ENCODE results near the gene ZNHIT2.

ZNHIT2 gene

GRCh38 chr11:65100674-65101350 is 16.7 kb downstream of the ZNHIT2 start:
- DNase-seq: no peak

GRCh38 chr11:65096926-65097325 is 20.6 kb downstream of the ZNHIT2 start:
- no peak for DNase-seq

GRCh38 chr11:65095974-65096806 is 21.3 kb downstream of the ZNHIT2 start, which contains the start of gene VPS51:
Gene VPS51, plus strand, starts transcription at chr11:65096214. Its CDS starts 37 bp downstream, at chr11:65096251.
- DNase-seq: peak; percentile 79

GRCh38 chr11:65095427-65095826 is 22.1 kb downstream of the ZNHIT2 start:
- DNase-seq: no peak

- DNase-seq: no peak
Observed at GRCh38 chr11:65090628-65091027, 26.9 kb downstream of the ZNHIT2 start.

- no peak for DNase-seq
Observed at GRCh38 chr11:65089621-65090020, 27.9 kb downstream of the ZNHIT2 start.

DNA sequence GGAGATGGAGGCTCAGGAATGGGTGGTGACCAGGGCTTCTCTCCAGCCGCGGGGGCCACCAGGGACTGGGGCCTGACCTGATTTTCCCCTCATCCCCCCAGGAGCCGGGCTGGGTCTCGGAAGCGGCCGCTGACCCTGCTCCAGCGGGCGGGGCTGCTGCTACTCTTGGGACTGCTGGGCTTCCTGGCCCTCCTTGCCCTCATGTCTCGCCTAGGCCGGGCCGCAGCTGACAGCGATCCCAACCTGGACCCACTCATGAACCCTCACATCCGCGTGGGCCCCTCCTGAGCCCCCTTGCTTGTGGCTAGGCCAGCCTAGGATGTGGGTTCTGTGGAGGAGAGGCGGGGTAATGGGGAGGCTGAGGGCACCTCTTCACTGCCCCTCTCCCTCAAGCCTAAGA is 29.7 kb downstream of the ZNHIT2 start:
- DNase-seq: no peak

DNA sequence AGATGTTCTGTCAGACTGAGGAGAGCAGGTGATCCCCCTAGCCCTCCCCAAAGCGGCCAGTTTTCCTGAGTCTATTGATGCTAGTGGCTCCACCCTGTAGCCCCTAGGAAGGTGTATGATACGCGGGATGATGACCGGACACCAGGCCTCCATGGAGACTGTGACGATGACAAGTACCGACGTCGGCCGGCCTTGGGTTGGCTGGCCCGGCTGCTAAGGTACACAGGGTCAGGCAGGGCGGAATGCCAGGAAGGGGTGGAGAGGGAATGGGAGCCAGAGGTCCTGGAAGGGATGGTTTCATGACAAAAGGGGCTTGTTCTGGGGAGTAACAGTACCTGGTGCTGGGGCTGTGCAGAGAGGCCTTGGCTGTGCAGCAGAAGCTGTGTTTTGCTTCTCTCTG is 30.3 kb downstream of the ZNHIT2 start:
- no peak for DNase-seq

GRCh38 chr11:65086809-65087208 is 30.7 kb downstream of the ZNHIT2 start:
- DNase-seq: no peak

GRCh38 chr11:65085446-65085845 is 32.1 kb downstream of the ZNHIT2 start:
- no peak for DNase-seq

GRCh38 chr11:65084598-65085375 is 32.7 kb downstream of the ZNHIT2 start:
- no peak for DNase-seq

- DNase-seq: peak; percentile 84
Observed at GRCh38 chr11:65083834-65084597, 33.5 kb downstream of the ZNHIT2 start, which contains the start of the genes CDCA5 and ZFPL1. Gene CDCA5, minus strand, starts transcription at chr11:65084040. Its CDS starts 62 bp downstream, at chr11:65083978. Gene ZFPL1, plus strand, starts transcription at chr11:65084222. Its CDS starts 477 bp downstream, at chr11:65084699.

DNA sequence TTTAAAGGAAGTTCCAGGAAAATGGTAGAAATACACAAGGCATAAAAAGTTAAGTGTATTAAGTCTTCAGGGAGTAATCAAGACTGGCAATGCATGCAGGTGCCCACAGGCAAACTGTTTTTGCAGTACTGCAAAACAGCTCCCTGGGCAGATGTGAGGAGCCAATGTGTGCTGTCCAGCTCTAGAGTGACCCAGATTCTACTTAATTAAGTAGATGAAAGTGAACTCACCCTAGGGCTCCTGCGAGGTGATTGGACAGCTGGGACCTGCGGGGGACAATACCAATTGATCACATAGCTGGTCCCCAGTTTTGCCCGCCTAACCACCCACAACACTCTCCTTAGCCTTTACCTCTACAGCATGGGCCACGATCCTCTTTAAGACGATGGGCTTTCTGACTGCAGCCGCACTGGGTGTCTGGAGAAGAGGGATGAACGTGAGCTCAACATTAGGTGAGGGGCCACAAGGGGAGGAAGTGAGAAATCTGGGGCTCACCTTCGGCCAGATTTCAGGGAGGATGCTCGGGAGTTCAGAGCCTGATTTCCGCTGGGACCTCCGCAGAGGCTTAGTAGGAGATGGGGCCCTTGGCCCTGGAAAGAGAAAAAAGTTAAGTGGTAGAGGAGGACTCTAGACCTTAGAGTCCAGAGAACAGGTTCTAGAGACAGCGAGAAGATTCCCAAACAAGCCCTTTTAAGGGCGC is 34.2 kb downstream of the ZNHIT2 start:
- no peak for DNase-seq

DNA sequence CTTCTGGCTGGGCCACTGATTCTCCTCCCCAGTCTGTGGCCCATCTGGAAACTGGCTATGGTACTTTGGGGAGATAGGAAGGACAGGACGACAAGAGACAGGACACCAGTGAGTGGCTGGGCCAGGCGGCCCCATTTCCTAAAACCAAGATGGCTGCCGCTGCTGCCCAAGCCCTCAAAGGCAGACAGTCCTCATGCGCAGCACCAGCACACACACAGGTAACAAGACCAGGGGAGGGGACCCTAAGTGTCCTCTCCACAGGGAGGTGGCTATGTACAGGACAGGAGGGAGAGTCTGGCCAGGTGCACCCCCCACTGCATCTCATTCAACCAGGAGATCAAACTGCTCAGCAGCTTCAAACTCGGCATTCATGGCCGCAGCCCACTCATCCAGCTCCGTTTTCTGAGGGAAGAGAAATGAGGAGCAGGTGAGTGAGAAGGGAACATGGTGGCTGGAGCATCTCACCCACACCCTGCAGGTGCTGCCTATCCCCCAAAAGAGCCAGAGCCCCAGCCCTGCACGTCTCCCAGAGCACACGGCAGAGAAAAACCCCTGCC is 38.6 kb downstream of the ZNHIT2 start:
- DNase-seq: no peak

- DNase-seq: peak; percentile 34
Observed at GRCh38 chr11:65078151-65078550, 39.4 kb downstream of the ZNHIT2 start.

GRCh38 chr11:65077451-65077850 is 40.0 kb downstream of the ZNHIT2 start:
- peak; percentile 7 for DNase-seq

DNA sequence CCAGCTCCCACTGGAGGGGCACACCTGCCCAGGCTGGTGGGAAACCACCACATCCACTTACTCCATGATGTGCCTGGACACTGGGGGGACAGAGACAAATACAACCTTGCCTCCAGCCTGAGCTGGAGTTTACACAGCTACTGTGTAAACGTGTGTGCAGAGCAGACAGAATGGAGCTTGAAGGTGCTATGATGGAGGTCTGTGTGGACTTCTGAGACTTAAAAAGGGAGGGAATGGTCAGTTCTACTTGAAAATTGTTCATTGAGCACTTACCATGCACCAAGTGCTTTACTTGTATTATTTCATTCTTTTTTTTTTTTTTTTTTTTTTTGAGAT is 44.9 kb downstream of the ZNHIT2 start:
- DNase-seq: no peak

DNA sequence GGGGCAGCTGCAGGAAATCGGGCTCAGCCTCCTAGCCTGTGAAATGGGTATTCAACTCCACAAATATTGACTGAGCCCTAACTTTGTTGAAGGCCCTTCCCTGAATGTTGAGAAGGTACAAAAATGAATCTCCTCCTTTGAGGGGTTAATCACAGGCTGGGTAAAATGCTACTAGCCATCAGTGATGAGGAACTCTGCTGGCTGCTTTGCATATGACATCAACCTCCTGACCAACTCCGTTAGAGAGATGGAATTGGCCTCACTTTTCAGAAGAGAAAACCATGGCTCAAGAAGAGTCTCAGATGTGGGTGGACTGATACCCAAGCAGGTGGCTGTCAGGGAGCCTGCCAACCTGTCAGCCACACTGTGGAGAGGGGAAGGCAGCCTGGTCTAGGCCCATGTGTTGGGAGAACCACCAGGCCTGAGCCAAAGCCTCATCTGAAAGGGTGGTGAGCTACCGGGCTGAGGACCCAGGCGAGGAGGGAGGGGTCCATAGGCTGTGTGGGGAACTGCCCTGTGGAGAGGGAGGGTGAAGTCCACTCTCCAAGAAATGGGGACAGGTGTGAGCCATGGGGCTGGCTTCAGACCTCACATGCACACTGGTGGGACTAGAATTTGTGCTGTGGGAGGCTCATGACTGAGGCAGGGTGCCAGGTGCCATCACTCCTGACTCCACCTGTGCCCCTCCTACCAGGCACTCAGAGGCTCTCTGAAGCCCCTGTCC is 45.4 kb downstream of the ZNHIT2 start:
- no peak for DNase-seq

DNA sequence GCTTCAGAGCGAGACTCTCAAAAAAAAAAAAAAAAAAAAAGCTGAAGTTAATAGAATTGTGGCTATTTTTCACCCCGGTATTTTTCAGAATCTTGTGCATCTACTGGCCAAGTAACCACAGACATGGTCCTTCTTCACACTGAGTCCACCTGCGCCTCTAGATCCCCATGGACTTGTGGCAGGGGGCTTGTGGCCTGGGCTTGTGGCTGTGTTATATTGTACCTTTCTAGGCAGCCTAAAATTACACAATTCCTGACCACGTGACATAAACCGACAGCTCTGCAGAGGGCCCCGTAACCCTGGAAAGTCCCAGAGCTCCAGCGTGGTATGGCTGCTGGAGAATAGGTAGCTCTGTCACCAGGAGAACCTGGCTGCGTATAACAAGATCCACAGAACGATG is 48.3 kb downstream of the ZNHIT2 start:
- DNase-seq: no peak

DNA sequence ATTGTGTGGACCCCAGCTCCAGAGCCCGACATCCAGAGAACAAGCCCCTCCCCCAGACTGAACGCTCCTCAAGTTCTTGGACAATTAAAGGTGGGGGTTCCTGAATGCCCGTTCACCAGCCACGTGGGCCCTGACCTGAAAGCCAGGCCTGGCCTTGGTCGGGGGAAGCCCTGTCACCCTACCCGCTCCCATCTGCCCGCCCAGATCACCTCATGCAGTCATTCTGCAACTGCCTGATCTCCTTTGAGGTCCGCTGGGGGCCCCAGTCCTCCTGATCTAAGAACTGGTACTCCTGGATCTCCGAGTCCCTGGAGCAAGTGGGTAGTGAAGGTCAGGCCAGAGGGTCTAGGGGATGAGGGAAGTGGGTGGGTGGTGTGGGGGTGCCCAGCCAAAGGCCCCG is 50.1 kb downstream of the ZNHIT2 start:
- no peak for DNase-seq

DNA sequence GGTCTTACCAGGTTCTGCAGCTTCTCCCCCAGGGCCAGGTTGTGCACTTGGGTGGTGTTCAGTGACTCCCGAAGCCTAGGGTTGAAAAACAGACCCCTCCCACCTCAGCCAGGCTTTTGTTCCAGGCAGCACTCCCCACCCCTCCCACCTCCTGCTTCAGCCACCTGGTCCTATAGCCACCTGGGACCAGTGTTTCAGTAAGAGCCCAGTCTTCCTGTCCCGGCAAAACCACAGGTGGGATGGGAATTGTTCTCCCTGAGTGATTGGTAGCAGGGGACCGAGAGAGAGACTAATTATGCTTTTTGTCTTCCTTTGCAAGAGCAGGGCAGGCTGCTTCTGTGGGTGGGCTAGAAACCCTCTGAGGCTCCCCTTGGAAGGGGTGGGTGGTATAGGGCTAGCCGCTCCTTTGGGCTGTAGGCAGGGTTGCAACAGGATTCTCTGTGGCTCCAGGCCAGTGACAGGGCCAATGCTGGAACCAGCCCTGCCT is 50.7 kb downstream of the ZNHIT2 start:
- no peak for DNase-seq
